ENCODE data around the gene FRMD4A. TPM values are rescaled to one million over a fixed set of nuclear protein-coding genes. Genes with fewer than 3 reads are reported as not detected.

The FRMD4A gene
- total and polyA plus RNA-seq, 10 of the 15 experiments (the other 5 are each of a cell fraction or from before 2014, with no cell fraction given), result 17.8 to 75.2 (median 39.1) TPM

- no peaks in the 10 kb centered on the region for H3K79me2 ChIP-seq (ENCODE audit: control insufficient read depth, insufficient read depth, low read length)
- peak overlapping the region; percentile 81 for H2AFZ ChIP-seq (ENCODE audit: control insufficient read depth, low read depth, low read length)
- WGBS (ENCODE audit: insufficient coverage, insufficient replicate concordance, low lambda C conversion rate, missing lambda C conversion rate), result under 1% methylated on average over 11 of the region's 11 CpGs
- H3K9me3 ChIP-seq (replicated peaks; ENCODE audit: control insufficient read depth, insufficient read depth, low read length), result peaks cover 3% of the 10 kb centered on the region; the same call in 1 of the 3 replicates
- ChIA-PET POLR2A (interaction anchor here (0.6 to 1.0 kb wide), 2 partner anchors 371 to 398 kb away, joined by 4 to 5 read pairs; no protein-coding TSS in a partner anchor), CTCF (interaction anchor here (0.8 to 10.2 kb wide), 9 partner anchors 12 to 638 kb away, joined by 3 to 91 read pairs (median 4); no protein-coding TSS in a partner anchor), RAD21 (ENCODE audit: unreplicated experiment) (interaction anchor here (0.6 to 2.4 kb wide), 14 partner anchors 9 to 813 kb away, joined by 3 to 15 read pairs (median 4); no protein-coding TSS in a partner anchor), SMC1A (ENCODE audit: uncharacterized antibody, unreplicated experiment) (interaction anchor here (0.6 to 1.9 kb wide), 11 partner anchors 12 to 414 kb away, joined by 3 to 5 read pairs (median 3); no protein-coding TSS in a partner anchor)
- ATAC-seq (peak; percentile 72), DNase-seq (ENCODE audit: low read depth, low spot score) (peak; percentile 72), FAIRE-seq (peak; percentile 38)
- intact Hi-C loops (cut with micrococcal nuclease; ENCODE audit: unreplicated experiment) (loop anchor here (2.0 to 10.0 kb wide), 3 partner anchors 176 to 398 kb away; no protein-coding TSS in a partner anchor), in situ Hi-C loops (cut with MboI) (no loop called here)
- H4K20me1 ChIP-seq (ENCODE audit: control insufficient read depth, insufficient read depth), result no peaks in the 10 kb centered on the region
- H3K36me3 ChIP-seq (ENCODE audit: control insufficient read depth in 2 of 2, insufficient read depth in 2 of 2, low read length in 1 of 2), result no peaks in the 10 kb centered on the region
- H3K27ac ChIP-seq (ENCODE audit: control insufficient read depth, insufficient read depth), result peak overlapping the region; percentile 75
- no TSS peak for BruUV-seq (replicated peaks)
- peaks cover 0 to 3% of the 10 kb centered on the region in 2 experiments; a peak in 2 of 4 replicates for H3K27me3 ChIP-seq (replicated peaks in 1 of 2; ENCODE audit: control insufficient read depth in 2 of 2, insufficient read depth in 2 of 2, low read length in 1 of 2)
- peaks cover 10% of the 10 kb centered on the region for H3K4me1 ChIP-seq (ENCODE audit: control insufficient read depth, insufficient read depth, low read length)
- H3K9ac ChIP-seq (ENCODE audit: control insufficient read depth, insufficient read depth, low read length), result peak overlapping the region; percentile 30; the same call in 1 of the 2 replicates
- peak overlapping the region; percentile 63; the same call in 1 of the 2 replicates for H3K4me3 ChIP-seq
- H3K4me2 ChIP-seq (ENCODE audit: control insufficient read depth, insufficient read depth), result peak overlapping the region; percentile 90
- peak; percentile 81; the same call in 1 of the 2 replicates for TF ChIP-seq ZNF217 (IDR thresholded peaks at IDR 0.05)
- TF ChIP-seq RUNX3 (IDR thresholded peaks at IDR 0.05; ENCODE audit: low read length), result peak; percentile 89
- no peak for TF ChIP-seq YBX1 (IDR thresholded peaks at IDR 0.05)
- peak; percentile 60; the same call in 1 of the 2 replicates for TF ChIP-seq CREM (IDR thresholded peaks at IDR 0.05; ENCODE audit: low read depth)
- TF ChIP-seq ZNF274 (IDR thresholded peaks at IDR 0.05; ENCODE audit: insufficient read depth, insufficient read length), result no peak
- peak; percentile 49 for TF ChIP-seq JUNB (IDR thresholded peaks at IDR 0.05)
- peak; percentile 51 for TF ChIP-seq MEF2A (IDR thresholded peaks at IDR 0.05; ENCODE audit: insufficient read depth, low read depth, low read length)
- TF ChIP-seq BHLHE40 (IDR thresholded peaks at IDR 0.05; ENCODE audit: borderline replicate concordance in 1 of 2, low read depth in 2 of 2, low read length in 1 of 2), result no peak; a peak in 1 of 4 replicates
- 0 out of 2 replicates have a peak, but pooled peaks have one; percentile 48 for TF ChIP-seq YY1 (IDR thresholded peaks at IDR 0.05; ENCODE audit: low read depth, low read length)
- TF ChIP-seq PAX5 (IDR thresholded peaks at IDR 0.05; ENCODE audit: borderline replicate concordance, low read depth, low read length), result peak; percentile 21; the same call in 1 of the 2 replicates
- TF ChIP-seq ATF7 (IDR thresholded peaks at IDR 0.05; ENCODE audit: low read depth), result 0 out of 2 replicates have a peak, but pooled peaks have one; percentile 43
- no peak for TF ChIP-seq HDAC2 (IDR thresholded peaks at IDR 0.05)
- TF ChIP-seq NFIC (IDR thresholded peaks at IDR 0.05; ENCODE audit: low read depth, low read length), result peak; percentile 81; the same call in 1 of the 2 replicates
- TF ChIP-seq CEBPB (IDR thresholded peaks at IDR 0.05; ENCODE audit: borderline replicate concordance in 1 of 2, low read depth in 2 of 2, low read length in 2 of 2), result peak in 1 of 2 experiments; percentile 52; a peak in 1 of 4 replicates
- no peak for TF ChIP-seq ZBTB33 (IDR thresholded peaks at IDR 0.05)
- peak in 1 of 2 experiments; percentile 27; a peak in 1 of 4 replicates for TF ChIP-seq SRF (IDR thresholded peaks at IDR 0.05; ENCODE audit: low read depth in 2 of 2, low read length in 2 of 2)
- no peak for TF ChIP-seq ASH2L (IDR thresholded peaks at IDR 0.05; ENCODE audit: borderline replicate concordance, low read depth)
- no peak for TF ChIP-seq MYB (IDR thresholded peaks at IDR 0.05; ENCODE audit: borderline replicate concordance, low read depth, low read length)
- TF ChIP-seq TARDBP (IDR thresholded peaks at IDR 0.05; ENCODE audit: borderline replicate concordance), result no peak
- 0 out of 3 replicates have a peak, but pooled peaks of 1 of the 2 experiments have one; percentile 29 for TF ChIP-seq EGR1 (IDR thresholded peaks at IDR 0.05; ENCODE audit: borderline replicate concordance in 1 of 2, low read depth in 2 of 2, low read length in 2 of 2)
- no peak for TF ChIP-seq BCL11A (IDR thresholded peaks at IDR 0.05; ENCODE audit: low read depth, low read length)
- TF ChIP-seq TCF12 (IDR thresholded peaks at IDR 0.05; ENCODE audit: low read depth, low read length), result no peak
- TF ChIP-seq MEF2B (IDR thresholded peaks at IDR 0.05; ENCODE audit: partially characterized antibody, poor library complexity, severe bottlenecking), result peak; percentile 87
Observed at GRCh38 chr10:14184841-14185315, 145.8 kb downstream of the FRMD4A start.

Measured in GM12878 (cell line).